OCI-LY1 (cell line): ENCODE results near the gene SPATA25.

Experiments used
- EZH2 ChIP-seq: fragments of 200-600 bp; sonication (generic), shearing (Covaris generic); IDR thresholded peaks from 2 replicates; pipeline ENCODE4 v1.8.0; 2017; ENCODE audit warnings: borderline replicate concordance, mixed run types, mild to moderate bottlenecking, antibody characterized with exemption, low read length, moderate library complexity, mixed read lengths
- TF ChIP-seq, protein P1 (sequence below): fragments of 200-600 bp; sonication (generic), shearing (Covaris generic); IDR thresholded peaks from 2 replicates; pipeline ENCODE4 v1.5.1; 2017; ENCODE audit warnings: mild to moderate bottlenecking, antibody characterized with exemption, low read length, moderate library complexity, mixed read lengths

- TF ChIP-seq, protein P1, sequence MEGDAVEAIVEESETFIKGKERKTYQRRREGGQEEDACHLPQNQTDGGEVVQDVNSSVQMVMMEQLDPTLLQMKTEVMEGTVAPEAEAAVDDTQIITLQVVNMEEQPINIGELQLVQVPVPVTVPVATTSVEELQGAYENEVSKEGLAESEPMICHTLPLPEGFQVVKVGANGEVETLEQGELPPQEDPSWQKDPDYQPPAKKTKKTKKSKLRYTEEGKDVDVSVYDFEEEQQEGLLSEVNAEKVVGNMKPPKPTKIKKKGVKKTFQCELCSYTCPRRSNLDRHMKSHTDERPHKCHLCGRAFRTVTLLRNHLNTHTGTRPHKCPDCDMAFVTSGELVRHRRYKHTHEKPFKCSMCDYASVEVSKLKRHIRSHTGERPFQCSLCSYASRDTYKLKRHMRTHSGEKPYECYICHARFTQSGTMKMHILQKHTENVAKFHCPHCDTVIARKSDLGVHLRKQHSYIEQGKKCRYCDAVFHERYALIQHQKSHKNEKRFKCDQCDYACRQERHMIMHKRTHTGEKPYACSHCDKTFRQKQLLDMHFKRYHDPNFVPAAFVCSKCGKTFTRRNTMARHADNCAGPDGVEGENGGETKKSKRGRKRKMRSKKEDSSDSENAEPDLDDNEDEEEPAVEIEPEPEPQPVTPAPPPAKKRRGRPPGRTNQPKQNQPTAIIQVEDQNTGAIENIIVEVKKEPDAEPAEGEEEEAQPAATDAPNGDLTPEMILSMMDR: no peak
- no peak for TF ChIP-seq EZH2
These were observed 7.4 kb upstream of the SPATA25 start for GRCh38 chr20:45894797-45895196.
